ENCODE results near the gene PRUNE1.
A peak's percentile ranks its signal among the peaks of the same experiment; 100 is the strongest.

Gene PRUNE1

GRCh38 chr1:151060007-151060656 lies 51.9 kb downstream of the PRUNE1 start, which contains the start of gene MLLT11:
Gene MLLT11, plus strand, starts transcription at chr1:151060397. Its CDS starts 6,828 bp downstream, at chr1:151067225.
- H3K4me3 ChIP-seq (ENCODE audit: low read depth, low read length): peak within 1 kb of the TSS; percentile 96
- no peak for TF ChIP-seq CTCF (IDR thresholded peaks at IDR 0.05; ENCODE audit: borderline replicate concordance, insufficient read depth, low read depth, low read length)

GRCh38 chr1:151060657-151061421 lies 52.6 kb downstream of the PRUNE1 start:
- peak overlapping the region; percentile 96 for H3K4me3 ChIP-seq (ENCODE audit: low read depth, low read length)

GRCh38 chr1:151061704-151062103 lies 53.5 kb downstream of the PRUNE1 start:
- H3K4me3 ChIP-seq (ENCODE audit: low read depth, low read length): no peak overlapping the region
- no peak for TF ChIP-seq CTCF (IDR thresholded peaks at IDR 0.05; ENCODE audit: borderline replicate concordance, insufficient read depth, low read depth, low read length)

More at GRCh38 chr1:151060657-151061421, 52.6 kb downstream of the PRUNE1 start:
- TF ChIP-seq CTCF (IDR thresholded peaks at IDR 0.05; ENCODE audit: borderline replicate concordance, insufficient read depth, low read depth, low read length): no peak

- no peak for TF ChIP-seq CTCF (IDR thresholded peaks at IDR 0.05; ENCODE audit: borderline replicate concordance, insufficient read depth, low read depth, low read length)
- H3K4me3 ChIP-seq (ENCODE audit: low read depth, low read length): no peak overlapping the region
Observed at GRCh38 chr1:151062741-151063371, 54.6 kb downstream of the PRUNE1 start.

GRCh38 chr1:151065089-151065645 lies 56.9 kb downstream of the PRUNE1 start:
- no peak overlapping the region for H3K4me3 ChIP-seq (ENCODE audit: low read depth, low read length)
- no peak for TF ChIP-seq CTCF (IDR thresholded peaks at IDR 0.05; ENCODE audit: borderline replicate concordance, insufficient read depth, low read depth, low read length)

- TF ChIP-seq CTCF (IDR thresholded peaks at IDR 0.05; ENCODE audit: borderline replicate concordance, insufficient read depth, low read depth, low read length): no peak
- no peak overlapping the region for H3K4me3 ChIP-seq (ENCODE audit: low read depth, low read length)
Observed at GRCh38 chr1:151067185-151067584, 58.9 kb downstream of the PRUNE1 start.
